HepG2 (cell line): ENCODE measurements around the gene CHN1. TPM values are rescaled to one million over a fixed set of nuclear protein-coding genes. Genes with fewer than 3 reads are reported as not detected.

Experiments
- ATAC-seq: fragments of 200-7000 bp; cut with Tn5 transposase; 3 replicates; pipeline ENCODE4 v1.9.1; 2020; ENCODE audit warnings: mild to moderate bottlenecking, moderate library complexity
- BruUV-seq: library from RNA; stranded (reverse); fragments of 400-500 nt; replicated peaks from 2 replicates; lab custom pipeline; 2021; lab: Mats Ljungman, UMichigan
- CTCF ChIA-PET: fragments of 300-600 bp; formaldehyde crosslinking; extraction: SDS; loops from one replicate; lab custom pipeline; 2021; ENCODE audit warnings: low total read pairs, inconsistent platforms, low intra/inter-chr PET ratio; lab: Yijun Ruan, JAX
- POLR2A ChIA-PET: fragments of 350-600 bp; sonication (Branson Sonifier 250); formaldehyde crosslinking; loops from one replicate; lab custom pipeline; 2020; ENCODE audit warnings: antibody characterized with exemption, inconsistent platforms; lab: Yijun Ruan, JAX
- DNase-seq: peaks from one replicate; pipeline ENCODE4 v3.0.0-alpha.2; 2015; ENCODE audit warnings: low spot score
- FAIRE-seq: peaks from 3 replicates; lab custom pipeline; 2011; peaks lifted over from hg19 to GRCh38; lab: Jason Lieb, UNC
- H2AFZ ChIP-seq: one replicate; pipeline ENCODE4 v1.6.1; 2011; ENCODE audit warnings: low read length, inconsistent platforms
- H3K27ac ChIP-seq: fragments of 300-600 bp; 3 replicates; pipeline ENCODE4 v1.8.0; 2011; ENCODE audit warnings: mixed run types, mild to moderate bottlenecking, mixed read lengths, low read length, inconsistent platforms; ENCODE audit not compliant: insufficient read depth; ENCODE audit errors: extremely low read length
- H3K27me3 ChIP-seq, 2 experiments: fragments of 200-600 bp in 1 of 2; 2 replicates in 1 of 2; 3 replicates in 1 of 2; pipeline versions ENCODE4 v1.6.0 to v1.8.0; 2011; ENCODE audit warnings: low read length in 2 of 2, mild to moderate bottlenecking in 2 of 2, moderate library complexity in 2 of 2, inconsistent platforms in 1 of 2; ENCODE audit not compliant: insufficient read depth in 2 of 2, control insufficient read depth in 1 of 2
- H3K36me3 ChIP-seq, 2 experiments: fragments of 200-600 bp in 1 of 2; replicated peaks in 1 of 2; 2 replicates in 1 of 2; 3 replicates in 1 of 2; pipeline versions ENCODE4 v1.5.1 to v1.8.0; 2011; ENCODE audit warnings: low read length in 2 of 2, inconsistent platforms in 1 of 2; ENCODE audit not compliant: insufficient read depth in 2 of 2, control insufficient read depth in 1 of 2
- H3K4me1 ChIP-seq: 2 replicates; pipeline ENCODE4 v1.5.1; 2012; ENCODE audit warnings: low read length, inconsistent platforms; ENCODE audit not compliant: insufficient read depth
- H3K4me2 ChIP-seq: 2 replicates; pipeline ENCODE4 v1.6.0; 2011; ENCODE audit warnings: low read depth, low read length, inconsistent platforms
- H3K4me3 ChIP-seq, 3 experiments: fragments of 200-600 bp in 1 of 3; sonication (generic), shearing (Covaris generic) in 1 of 3; replicated peaks in 1 of 3; 2 replicates each; pipeline ENCODE4 v1.5.1; 2011 to 2016; ENCODE audit warnings: low read length in 3 of 3, inconsistent platforms in 2 of 3, low read depth in 2 of 3, mild to moderate bottlenecking in 2 of 3, control low read depth in 1 of 3, mixed read lengths in 1 of 3; ENCODE audit not compliant: insufficient read depth in 1 of 3
- H3K79me2 ChIP-seq: one replicate; pipeline ENCODE4 v1.6.1; 2011; ENCODE audit warnings: low read length, inconsistent platforms; ENCODE audit not compliant: insufficient read depth
- H3K9ac ChIP-seq: 2 replicates; pipeline ENCODE4 v1.6.0; 2011; ENCODE audit warnings: mild to moderate bottlenecking, low read depth, low read length, inconsistent platforms; ENCODE audit not compliant: insufficient read depth
- H3K9me3 ChIP-seq: 2 replicates; pipeline ENCODE4 v1.5.1; 2012; ENCODE audit warnings: mild to moderate bottlenecking, low read length
- H4K20me1 ChIP-seq: 2 replicates; pipeline ENCODE4 v1.6.0; 2011; ENCODE audit warnings: inconsistent platforms, mild to moderate bottlenecking, low read length, moderate library complexity; ENCODE audit not compliant: insufficient read depth
- BCL3 ChIP-seq: sonication (generic); formaldehyde crosslinking; IDR thresholded peaks from 2 replicates; pipeline ENCODE4 v1.5.1; 2020; ENCODE audit warnings: mild to moderate bottlenecking, missing genetic modification reagents, moderate library complexity
- HDAC1 ChIP-seq: sonication (generic); formaldehyde crosslinking; IDR thresholded peaks from 2 replicates; pipeline ENCODE4 v1.5.1; 2020; ENCODE audit warnings: mild to moderate bottlenecking, missing genetic modification reagents
- KIAA2018 ChIP-seq: sonication (generic); formaldehyde crosslinking; IDR thresholded peaks from 2 replicates; pipeline ENCODE4 v1.5.0; 2020; ENCODE audit warnings: mild to moderate bottlenecking, missing genetic modification reagents, borderline replicate concordance
- MATR3 ChIP-seq: sonication (generic); formaldehyde crosslinking; IDR thresholded peaks from 2 replicates; pipeline ENCODE4 v1.4.0; 2020; ENCODE audit warnings: missing genetic modification reagents
- SMARCE1 ChIP-seq: fragments of 450-650 bp; IDR thresholded peaks from 2 replicates; pipeline ENCODE4 v1.6.1; 2017; ENCODE audit warnings: borderline replicate concordance
- ZBTB37 ChIP-seq: sonication (generic); formaldehyde crosslinking; IDR thresholded peaks from 2 replicates; pipeline ENCODE4 v1.4.0; 2020; ENCODE audit warnings: mild to moderate bottlenecking, missing genetic modification reagents
- ZNF20 ChIP-seq: sonication (generic); formaldehyde crosslinking; IDR thresholded peaks from 2 replicates; pipeline ENCODE4 v1.4.0; 2020; ENCODE audit warnings: mild to moderate bottlenecking, moderate library complexity, missing genetic modification reagents
- ZNF264 ChIP-seq: sonication (generic); formaldehyde crosslinking; IDR thresholded peaks from 2 replicates; pipeline ENCODE4 v1.4.0; 2020; ENCODE audit warnings: missing genetic modification reagents
- ZNF343 ChIP-seq: sonication (generic); formaldehyde crosslinking; IDR thresholded peaks from 2 replicates; pipeline ENCODE4 v1.4.0; 2020; ENCODE audit warnings: mild to moderate bottlenecking, missing genetic modification reagents
- ZNF570 ChIP-seq: sonication (generic); formaldehyde crosslinking; IDR thresholded peaks from 2 replicates; pipeline ENCODE4 v1.4.0; 2020; ENCODE audit warnings: mild to moderate bottlenecking, missing genetic modification reagents, borderline replicate concordance
- ZNF879 ChIP-seq: sonication (generic); formaldehyde crosslinking; IDR thresholded peaks from 2 replicates; pipeline ENCODE4 v1.8.1; 2023; ENCODE audit warnings: missing genetic modification reagents
- WGBS: methylation state at CpG from one replicate; pipeline ENCODE4 v1.1.6; 2017; ENCODE audit warnings: low lambda C conversion rate; 5-methylcytosine and 5-hydroxymethylcytosine counted together
- in situ Hi-C: cut with HindIII; loops from 2 replicates; pipeline ENCODE4 v1.10.0; 2017; ENCODE audit warnings: low pct_unique_long_range_greater_than_20kb; ENCODE audit not compliant: extremely low pct_ligation_motif_present
- intact Hi-C: fragments of 100-400 bp; cut with micrococcal nuclease; formaldehyde crosslinking; loops from one replicate; pipeline ENCODE4 v1.10.0; 2022; ENCODE audit not compliant: unreplicated experiment
- polyA plus RNA-seq, 8 experiments: library from polyadenylated mRNA; depleted of rRNA in 3 of 8; stranded (reverse) in 7 of 8; unstranded in 1 of 8; fragments of >200 nt; fragmentation: Illumina TruSeq in 4 of 8; extraction: Trizol in 4 of 8; gene quantifications; 2 replicates each; pipeline versions ENCODE4 v1.2.1 to v1.2.3, GENCODE V29; 2011 to 2016; ENCODE audit warnings: low read depth in 4 of 8, missing spikeins in 1 of 8, mixed read lengths in 1 of 8; ENCODE audit not compliant: insufficient read depth in 1 of 8
- total RNA-seq, 5 experiments: library from RNA; depleted of rRNA; stranded (reverse); fragments of >200 nt; fragmentation: Illumina TruSeq; extraction: Trizol; gene quantifications; 2 replicates each; pipeline ENCODE4 v1.2.3, GENCODE V29; 2016; ENCODE audit warnings: low read depth in 1 of 5

The CHN1 gene
- total and polyA plus RNA-seq, 2 of the 13 experiments (the other 11 are each of a cell fraction or from before 2014, with no cell fraction given): 2.8 to 3.5 TPM

- no peak for TF ChIP-seq HDAC1 (CRISPR knock-in tag)
- TF ChIP-seq, all 625 proteins: peak for 0
Measured at GRCh38 chr2:174780191-174780840, 224.9 kb downstream of the CHN1 start (continued).

- H3K4me1 ChIP-seq: no peaks in the 10 kb centered on the region; the same call in 1 of the 2 replicates
- BruUV-seq: no TSS peak
- peaks cover 6 to 60% of the 10 kb centered on the region in 2 experiments; a peak in 4 of 5 replicates for H3K27me3 ChIP-seq
- H3K4me2 ChIP-seq: no peak overlapping the region
- no peaks in the 10 kb centered on the region for H3K9me3 ChIP-seq
- intact Hi-C loops: no loop called here
- FAIRE-seq (no peak), ATAC-seq (no peak), DNase-seq (no peak)
- no peak overlapping the region for H3K9ac ChIP-seq
- no peaks in the 10 kb centered on the region for H3K79me2 ChIP-seq
- ChIA-PET POLR2A (interaction anchor here (0.6 kb wide), 1 partner anchor 1947 kb away, joined by 3 read pairs; no protein-coding TSS in a partner anchor), CTCF (no interaction called here)
- WGBS: 15% methylated on average over 5 of the region's 5 CpGs
- no peaks in the 10 kb centered on the region for H3K36me3 ChIP-seq
- H4K20me1 ChIP-seq: no peaks in the 10 kb centered on the region
- no peak overlapping the region for H3K4me3 ChIP-seq
- no peak overlapping the region for H2AFZ ChIP-seq
- in situ Hi-C loops: no loop called here
- H3K27ac ChIP-seq: no peak overlapping the region
- no peak for TF ChIP-seq ZNF20 (CRISPR knock-in tag)
- TF ChIP-seq ZNF343 (CRISPR knock-in tag): no peak
- TF ChIP-seq ZBTB37 (CRISPR knock-in tag): no peak
- TF ChIP-seq ZNF570: no peak
- TF ChIP-seq MATR3: no peak
- TF ChIP-seq SMARCE1: no peak
- no peak for TF ChIP-seq ZNF879
- TF ChIP-seq BCL3 (CRISPR knock-in tag): no peak
- no peak for TF ChIP-seq ZNF264 (CRISPR knock-in tag)
- no peak for TF ChIP-seq KIAA2018 (CRISPR knock-in tag)
Measured at GRCh38 chr2:174779361-174779928, 225.7 kb downstream of the CHN1 start.
